ENCODE results near the gene IGFBP5. TPM values are rescaled to one million over a fixed set of nuclear protein-coding genes. Genes with fewer than 3 reads are reported as not detected.

The IGFBP5 gene
- polyA plus RNA-seq, 1 donor = 251 TPM

Other genes with a start within 250 kb of the IGFBP5 start
- 1,889 TPM for gene RPL37A, start 196.7 kb downstream of the IGFBP5 start, polyA plus RNA-seq (ENCODE audit: insufficient read length)
- 169 TPM for gene IGFBP2, start 62.1 kb downstream of the IGFBP5 start, polyA plus RNA-seq (ENCODE audit: insufficient read length)
- gene TNP1, start 164.5 kb upstream of the IGFBP5 start, polyA plus RNA-seq (ENCODE audit: insufficient read length) = not detected